ENCODE results near the gene ASL. TPM values are rescaled to one million over a fixed set of nuclear protein-coding genes. Genes with fewer than 3 reads are reported as not detected.

ASL gene
- polyA plus RNA-seq, 2 of the 4 experiments (the other 2 are of a cell fraction): 20.2 to 23.4 TPM

GRCh38 chr7:66082083-66082482 lies 6.5 kb downstream of the ASL start:
- no peak overlapping the region for H3K4me3 ChIP-seq
- CTCF ChIA-PET: no interaction called here
- POLR2A ChIA-PET: no interaction called here
- no peak overlapping the region for H3K4me2 ChIP-seq
- no peaks in the 10 kb centered on the region for H3K9me3 ChIP-seq
- no peak overlapping the region for H3K27ac ChIP-seq
- TF ChIP-seq CHD4 (IDR thresholded peaks at IDR 0.05; ENCODE audit: borderline replicate concordance) (no peak), FOXS1 (CRISPR knock-in tag; IDR thresholded peaks at IDR 0.05) (no peak), EHF (CRISPR knock-in tag; IDR thresholded peaks at IDR 0.05) (no peak), CEBPB (IDR thresholded peaks at IDR 0.05) (no peak), TP53 (CRISPR knock-in tag; IDR thresholded peaks at IDR 0.05) (no peak), EP300 (IDR thresholded peaks at IDR 0.05) (no peak), BCL3 (IDR thresholded peaks at IDR 0.05) (no peak), FOSL2 (IDR thresholded peaks at IDR 0.05) (no peak), FOSL2 (CRISPR knock-in tag; IDR thresholded peaks at IDR 0.05) (no peak), HDAC2 (IDR thresholded peaks at IDR 0.05) (no peak), ATOH8 (CRISPR knock-in tag; IDR thresholded peaks at IDR 0.05; ENCODE audit: low read depth) (no peak), HOXA7 (CRISPR knock-in tag; IDR thresholded peaks at IDR 0.05) (no peak), PHF8 (IDR thresholded peaks at IDR 0.05; ENCODE audit: borderline replicate concordance, low read depth) (no peak), ZFP36 (IDR thresholded peaks at IDR 0.05; ENCODE audit: borderline replicate concordance, partially characterized antibody) (no peak), MAZ (IDR thresholded peaks at IDR 0.05; ENCODE audit: borderline replicate concordance, low read depth, low read length) (no peak)
- TF ChIP-seq, protein P1, sequence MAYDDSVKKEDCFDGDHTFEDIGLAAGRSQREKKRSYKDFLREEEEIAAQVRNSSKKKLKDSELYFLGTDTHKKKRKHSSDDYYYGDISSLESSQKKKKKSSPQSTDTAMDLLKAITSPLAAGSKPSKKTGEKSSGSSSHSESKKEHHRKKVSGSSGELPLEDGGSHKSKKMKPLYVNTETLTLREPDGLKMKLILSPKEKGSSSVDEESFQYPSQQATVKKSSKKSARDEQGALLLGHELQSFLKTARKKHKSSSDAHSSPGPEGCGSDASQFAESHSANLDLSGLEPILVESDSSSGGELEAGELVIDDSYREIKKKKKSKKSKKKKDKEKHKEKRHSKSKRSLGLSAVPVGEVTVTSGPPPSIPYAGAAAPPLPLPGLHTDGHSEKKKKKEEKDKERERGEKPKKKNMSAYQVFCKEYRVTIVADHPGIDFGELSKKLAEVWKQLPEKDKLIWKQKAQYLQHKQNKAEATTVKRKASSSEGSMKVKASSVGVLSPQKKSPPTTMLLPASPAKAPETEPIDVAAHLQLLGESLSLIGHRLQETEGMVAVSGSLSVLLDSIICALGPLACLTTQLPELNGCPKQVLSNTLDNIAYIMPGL (CRISPR knock-in tag; IDR thresholded peaks at IDR 0.05; ENCODE audit: borderline replicate concordance): no peak
- TF ChIP-seq, protein P2, sequence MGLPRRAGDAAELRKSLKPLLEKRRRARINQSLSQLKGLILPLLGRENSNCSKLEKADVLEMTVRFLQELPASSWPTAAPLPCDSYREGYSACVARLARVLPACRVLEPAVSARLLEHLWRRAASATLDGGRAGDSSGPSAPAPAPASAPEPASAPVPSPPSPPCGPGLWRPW (IDR thresholded peaks at IDR 0.05): no peak
- WGBS (ENCODE audit: missing lambda C conversion rate): 94% methylated on average over 6 of the region's 6 CpGs
- ATAC-seq (no peak), DNase-seq (ENCODE audit: low read depth in 1 of 2, low spot score in 1 of 2) (no peak), FAIRE-seq (no peak)
- peaks cover 2% of the 10 kb centered on the region; the same call in 2 of the 3 replicates for H3K4me1 ChIP-seq

GRCh38 chr7:66082886-66083415 lies 7.3 kb downstream of the ASL start:
- Histone ChIP-seq H3K4me1 (no peaks in the 10 kb centered on the region), H3K9me3 (no peaks in the 10 kb centered on the region), H3K27ac (no peak overlapping the region), H3K4me3 (no peak overlapping the region), H3K4me2 (no peak overlapping the region)
- POLR2A ChIA-PET: interaction anchor here (0.7 kb wide), 1 partner anchor 30 kb away, joined by 3 read pairs; no protein-coding TSS in a partner anchor
- 0 out of 6 replicates have a peak, but pooled peaks of 1 of the 2 experiments have one; percentile 18 for ATAC-seq
- TF ChIP-seq SREBF2 (IDR thresholded peaks at IDR 0.05) (no peak), SMC3 (IDR thresholded peaks at IDR 0.05) (no peak), RAD21 (conservative IDR thresholded peaks at IDR 0.05 in 1 of 2, IDR thresholded peaks at IDR 0.05 in 1 of 2) (no peak), CHD2 (IDR thresholded peaks at IDR 0.05; ENCODE audit: low read length, partially characterized antibody) (no peak), RFX5 (IDR thresholded peaks at IDR 0.05) (no peak), RCOR1 (IDR thresholded peaks at IDR 0.05; ENCODE audit: low read depth, low read length) (no peak), HDAC2 (IDR thresholded peaks at IDR 0.05) (no peak), FOSB (CRISPR knock-in tag; IDR thresholded peaks at IDR 0.05) (no peak), MYC (IDR thresholded peaks at IDR 0.05; ENCODE audit: borderline replicate concordance, low read length) (no peak), MAFK (IDR thresholded peaks at IDR 0.05; ENCODE audit: partially characterized antibody) (no peak), BCL3 (IDR thresholded peaks at IDR 0.05) (no peak)
- no peak for DNase-seq (ENCODE audit: low read depth in 1 of 2, low spot score in 1 of 2)
- CTCF ChIA-PET: interaction anchor here (1.0 to 1.2 kb wide), 3 partner anchors 13 to 335 kb away, joined by 3 read pairs; no protein-coding TSS in a partner anchor
- WGBS (ENCODE audit: missing lambda C conversion rate): 97% methylated on average over 12 of the region's 16 CpGs
- no peak for FAIRE-seq
